Sigmoid colon (tissue), 7 donors: Measurements from ENCODE around the gene FOXP1. TPM values are rescaled to one million over a fixed set of nuclear protein-coding genes. Genes with fewer than 3 reads are reported as not detected.

Experiments used
- DNase-seq: peaks from one replicate; pipeline ENCODE4 v3.0.0-alpha.2; 2019
- H3K27ac ChIP-seq, 4 donors: fragments of 200-600 bp; sonication (generic); one replicate each; pipeline ENCODE4 v1.5.1; 2016 to 2019; ENCODE audit warnings: mild to moderate bottlenecking in 1 of 4
- H3K27me3 ChIP-seq, 3 donors: fragments of 200-600 bp; sonication (generic); one replicate each; pipeline ENCODE4 v1.5.1; 2019; ENCODE audit warnings: mild to moderate bottlenecking in 1 of 3
- H3K36me3 ChIP-seq, 4 donors: fragments of 200-600 bp; sonication (generic); one replicate each; pipeline ENCODE4 v1.5.1; 2016 to 2019
- H3K4me1 ChIP-seq, 4 donors: fragments of 200-600 bp; sonication (generic); one replicate each; pipeline ENCODE4 v1.5.1; 2017 to 2019
- H3K4me3 ChIP-seq, 4 donors: fragments of 200-600 bp; sonication (generic); one replicate each; pipeline ENCODE4 v1.5.1; 2017 to 2019; ENCODE audit warnings: mild to moderate bottlenecking in 2 of 4, moderate library complexity in 1 of 4
- H3K9me3 ChIP-seq, 4 donors: fragments of 200-600 bp in 3 of 4; sonication (generic) in 3 of 4; one replicate each; pipeline versions ENCODE4 v1.5.1 to v1.6.1; 2013 to 2019
- CTCF ChIP-seq, 4 experiments: fragments of 450-650 bp in 3 of 4; fragments of 200-600 bp in 1 of 4; IDR thresholded peaks; one replicate each; pipeline ENCODE4 v1.5.1; 2016 to 2019; ENCODE audit warnings: antibody characterized with exemption in 4 of 4, mild to moderate bottlenecking in 3 of 4, moderate library complexity in 2 of 4
- EP300 ChIP-seq, 4 donors: sonication (generic); formaldehyde crosslinking; IDR thresholded peaks; one replicate each; pipeline ENCODE4 v1.6.1; 2017; ENCODE audit warnings: antibody characterized with exemption in 4 of 4
- POLR2A ChIP-seq, 2 donors: fragments of 450-650 bp; IDR thresholded peaks; one replicate each; pipeline ENCODE4 v1.6.1; 2016; ENCODE audit warnings: antibody characterized with exemption in 2 of 2, mild to moderate bottlenecking in 2 of 2, moderate library complexity in 2 of 2
- POLR2AphosphoS5 ChIP-seq, 4 donors: sonication (generic); formaldehyde crosslinking; IDR thresholded peaks; one replicate each; pipeline ENCODE4 v1.6.1; 2017; ENCODE audit warnings: antibody characterized with exemption in 4 of 4
- WGBS, 2 donors: extraction: QIAGEN DNeasy Blood & Tissue Kit; methylation state at CpG; one replicate each; pipeline ENCODE4 v1.1.7; 2013; 5-methylcytosine and 5-hydroxymethylcytosine counted together
- intact Hi-C: fragments of 100-400 bp; cut with DNase I; formaldehyde crosslinking; loops from one replicate; pipeline ENCODE4 v1.15.1; 2023
- polyA plus RNA-seq, 3 donors: library from polyadenylated mRNA; stranded (reverse); fragments of 200-250 nt; gene quantifications; one replicate each; pipeline ENCODE4 v1.2.3, GENCODE V29; 2013
- total RNA-seq, 4 donors: library from RNA; depleted of rRNA; stranded (reverse); fragments of >200 nt; gene quantifications; one replicate each; pipeline ENCODE4 v1.1.0, GENCODE V29; 2016
- donor health status: healthy with polysubstance abuse.
- donor health status: Bipolar disorder and iron deficiency.
- donor health status: healthy.

FOXP1 gene
- total and polyA plus RNA-seq, 7 donors = 13.8 to 232 (median 139) TPM

GRCh38 chr3:71028184-71028583, 555.3 kb downstream of the FOXP1 start:
- Histone ChIP-seq H3K27ac (no peak overlapping the region), H3K4me3 (no peak overlapping the region), H3K9me3 (no peaks in the 10 kb centered on the region), H3K27me3 (no peaks in the 10 kb centered on the region), H3K36me3 (peaks cover 0 to 12% (median 0%) of the 10 kb centered on the region in 4 donors), H3K4me1 (peaks cover 0 to 80% (median 69%) of the 10 kb centered on the region in 4 donors)
- intact Hi-C loops = no loop called here
- TF ChIP-seq POLR2AphosphoS5 (IDR thresholded peaks at IDR 0.05) (no peak), POLR2A (IDR thresholded peaks at IDR 0.05) (no peak), CTCF (IDR thresholded peaks at IDR 0.05) (no peak), EP300 (IDR thresholded peaks at IDR 0.05) (no peak)
- WGBS, 2 donors = 80 to 88% methylated on average over 5 of the region's 5 CpGs
- no peak for DNase-seq

GRCh38 chr3:71026634-71027578, 556.6 kb downstream of the FOXP1 start:
- DNase-seq = no peak
- 72 to 91% methylated on average over 6 of the region's 6 CpGs for WGBS, 2 donors
- Histone ChIP-seq H3K9me3 (no peaks in the 10 kb centered on the region), H3K4me3 (no peak overlapping the region), H3K4me1 (peaks cover 0 to 72% (median 59%) of the 10 kb centered on the region in 4 donors), H3K27ac (peak overlapping the region; percentile 21 to 59 (median 48)), H3K27me3 (no peaks in the 10 kb centered on the region), H3K36me3 (peaks cover 0 to 12% (median 0%) of the 10 kb centered on the region in 4 donors)
- TF ChIP-seq EP300 (IDR thresholded peaks at IDR 0.05) (no peak), CTCF (IDR thresholded peaks at IDR 0.05) (no peak), POLR2A (IDR thresholded peaks at IDR 0.05) (no peak), POLR2AphosphoS5 (IDR thresholded peaks at IDR 0.05) (no peak)
- intact Hi-C loops = no loop called here

- TF ChIP-seq CTCF (IDR thresholded peaks at IDR 0.05) = no peak
- no peak for DNase-seq
- no peak overlapping the region for H3K4me3 ChIP-seq
- intact Hi-C loops = no loop called here
- H3K27me3 ChIP-seq = no peaks in the 10 kb centered on the region
- H3K36me3 ChIP-seq = peaks cover 0 to 12% (median 0%) of the 10 kb centered on the region in 4 donors
- whole genome bisulfite sequencing, 2 donors = 7 to 34% methylated on average over 1 of the region's 1 CpG
- H3K9me3 ChIP-seq = no peaks in the 10 kb centered on the region
- H3K27ac ChIP-seq = peak overlapping the region; percentile 21 to 59 (median 48)
- peaks cover 0 to 63% (median 48%) of the 10 kb centered on the region in 4 donors for H3K4me1 ChIP-seq
Measured at GRCh38 chr3:71025516-71025915, 558.0 kb downstream of the FOXP1 start.

- intact Hi-C loops = no loop called here
- Histone ChIP-seq H3K27me3 (no peaks in the 10 kb centered on the region), H3K9me3 (no peaks in the 10 kb centered on the region), H3K27ac (peak overlapping the region; percentile 21 to 59 (median 48)), H3K4me1 (peaks cover 0 to 62% (median 49%) of the 10 kb centered on the region in 4 donors), H3K36me3 (peaks cover 0 to 12% (median 0%) of the 10 kb centered on the region in 4 donors), H3K4me3 (no peak overlapping the region)
- TF ChIP-seq POLR2AphosphoS5 (IDR thresholded peaks at IDR 0.05) (no peak), CTCF (IDR thresholded peaks at IDR 0.05) (no peak), POLR2A (IDR thresholded peaks at IDR 0.05) (no peak), EP300 (IDR thresholded peaks at IDR 0.05) (no peak)
- WGBS, 2 donors = 53 to 88% methylated on average over 8 of the region's 8 CpGs
- DNase-seq = no peak
Measured at GRCh38 chr3:71025010-71025409, 558.5 kb downstream of the FOXP1 start.
